Brain pericyte (primary cell): ENCODE measurements around the gene GAPT.
"Not testable (repeated sequence)": the region's sequence is repeated elsewhere in the genome, so short reads cannot be mapped to it uniquely, and the experiment has no call there.

ENCODE experiments used
- DNase-seq: peaks from one replicate; pipeline ENCODE4 v3.0.0-alpha.2; 2012; ENCODE audit warnings: low read depth, low spot score

Gene GAPT

DNA sequence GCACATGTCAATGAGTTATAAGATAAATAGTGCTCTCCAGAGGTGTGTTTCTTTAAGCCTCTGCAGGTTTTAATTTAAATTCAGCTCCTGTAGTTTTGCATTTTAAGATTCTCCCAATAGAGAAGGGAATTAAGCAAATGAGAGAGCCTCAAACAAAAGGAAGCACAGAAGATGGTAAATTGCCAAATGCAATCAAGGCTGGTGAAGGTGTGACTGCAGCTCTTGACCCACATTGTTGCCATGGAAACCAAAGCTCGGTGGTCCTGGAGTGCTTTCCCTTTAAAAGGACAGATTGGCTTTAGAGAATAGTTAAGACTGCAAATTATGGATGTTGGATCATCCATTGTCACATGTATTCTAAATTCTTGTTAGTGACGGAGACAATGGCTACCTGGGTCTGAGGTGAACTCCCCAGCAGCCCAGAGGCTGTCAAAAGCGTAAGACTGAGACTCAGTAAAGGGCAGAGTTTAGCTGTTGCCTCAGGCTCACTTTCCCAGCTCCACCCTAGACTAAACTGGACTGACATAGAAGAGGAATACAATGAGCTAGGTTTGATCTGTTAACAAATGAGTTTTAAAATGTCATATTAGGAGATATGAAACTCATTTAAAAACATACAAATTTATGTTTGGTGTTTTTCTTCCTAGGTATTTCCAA, 12.3 kb downstream of the GAPT start:
- no peak for DNase-seq

DNA sequence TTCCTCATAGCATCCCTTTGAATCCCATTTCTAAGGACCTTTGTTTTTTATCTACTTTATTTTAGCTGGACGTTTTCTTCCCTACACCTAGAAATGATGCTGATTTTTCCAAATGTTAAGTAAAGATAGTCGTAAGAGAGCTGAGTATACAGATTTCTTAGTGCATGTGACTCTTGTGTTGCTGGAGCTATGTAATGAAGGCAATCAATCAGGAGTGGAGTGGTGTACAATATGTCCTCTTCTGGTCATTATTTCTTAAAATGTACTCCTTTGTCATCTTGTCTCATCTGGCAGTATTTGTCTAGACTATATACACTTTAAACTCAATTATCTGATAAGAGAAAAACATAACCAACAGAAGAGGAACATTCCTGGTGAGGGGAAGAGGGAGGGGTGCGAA, 13.5 kb downstream of the GAPT start:
- DNase-seq, result no peak

DNA sequence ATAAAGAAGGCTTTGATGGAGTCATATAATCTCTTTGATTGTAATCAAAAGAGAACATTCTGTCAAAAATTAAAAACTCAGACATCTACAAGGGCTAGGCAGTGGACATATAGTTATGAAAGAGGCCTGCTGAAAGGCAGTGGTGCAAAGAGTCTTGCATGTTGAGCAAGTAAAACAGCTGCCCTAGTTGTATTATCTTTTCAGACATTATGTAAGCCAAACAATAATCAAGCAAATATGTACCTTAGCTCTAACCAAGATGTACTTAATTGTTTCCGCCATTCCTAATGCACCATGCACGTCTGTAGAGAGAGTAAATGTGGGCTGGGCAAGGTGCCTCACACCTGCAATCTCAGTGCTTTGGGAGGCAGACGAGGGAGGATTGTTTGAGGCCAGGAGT, 14.3 kb downstream of the GAPT start:
- DNase-seq, result no peak

DNA sequence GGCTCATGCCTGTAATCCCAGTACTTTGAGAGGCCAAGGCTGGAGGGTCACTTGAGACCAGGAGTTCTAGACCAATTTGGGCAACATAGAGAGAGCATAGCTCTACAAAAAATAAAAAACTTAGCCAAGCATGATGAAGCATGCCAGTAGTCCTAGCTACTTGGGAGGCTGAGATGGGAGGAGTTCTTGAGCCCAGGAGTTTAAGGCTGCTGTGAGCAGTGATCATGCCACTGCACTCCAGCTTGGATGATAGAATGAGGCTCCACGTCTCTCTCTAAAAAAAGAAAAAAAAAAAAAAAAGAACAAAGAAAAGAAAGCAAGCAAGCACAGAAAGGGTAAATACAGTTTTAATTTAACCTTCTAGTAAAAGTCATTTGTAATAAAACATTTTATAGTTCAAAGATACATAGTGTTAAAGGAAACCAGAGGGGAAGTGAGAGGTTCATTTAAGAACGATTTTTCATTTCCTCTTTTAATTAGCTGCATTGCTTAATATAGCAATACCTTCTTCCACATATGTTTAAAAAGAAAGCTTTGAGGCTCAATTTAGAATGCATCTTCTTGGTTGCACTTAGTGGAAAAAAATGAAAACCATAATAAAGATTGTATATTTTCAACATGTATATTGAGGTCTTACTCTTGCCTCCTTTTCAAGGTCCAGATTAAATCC, 14.9 kb downstream of the GAPT start:
- no peak for DNase-seq

GRCh38 chr5:58507715-58508114, 16.5 kb downstream of the GAPT start:
- no peak for DNase-seq

DNA sequence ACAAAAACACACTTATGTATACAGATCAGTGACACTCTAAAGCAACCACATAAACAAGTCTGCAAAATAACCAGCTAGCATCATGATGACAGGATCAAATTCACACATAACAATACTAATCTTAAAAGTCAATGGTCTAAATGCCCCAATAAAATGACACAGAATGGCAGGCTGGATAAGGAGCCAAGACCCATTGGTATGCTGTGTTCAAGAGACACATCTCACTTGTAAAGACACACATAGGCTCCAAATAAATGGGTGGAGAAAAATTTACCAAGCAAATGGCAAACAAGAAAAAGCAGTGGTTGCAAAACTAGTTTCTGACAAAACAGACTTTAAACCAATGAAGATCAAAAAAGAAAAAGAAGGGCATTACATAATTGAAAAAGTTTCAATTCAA, 26.0 kb downstream of the GAPT start:
- no peak for DNase-seq

GRCh38 chr5:58523956-58524355, 32.7 kb downstream of the GAPT start:
- DNase-seq, result no peak

GRCh38 chr5:58524571-58524970, 33.3 kb downstream of the GAPT start:
- no peak for DNase-seq

- no peak for DNase-seq
Measured at GRCh38 chr5:58530942-58531490, 39.8 kb downstream of the GAPT start.

GRCh38 chr5:58541935-58542334, 50.7 kb downstream of the GAPT start:
- DNase-seq, result not testable (repeated sequence)

GRCh38 chr5:58542709-58543108, 51.5 kb downstream of the GAPT start:
- DNase-seq, result no peak

GRCh38 chr5:58543723-58544122, 52.5 kb downstream of the GAPT start:
- no peak for DNase-seq

DNA sequence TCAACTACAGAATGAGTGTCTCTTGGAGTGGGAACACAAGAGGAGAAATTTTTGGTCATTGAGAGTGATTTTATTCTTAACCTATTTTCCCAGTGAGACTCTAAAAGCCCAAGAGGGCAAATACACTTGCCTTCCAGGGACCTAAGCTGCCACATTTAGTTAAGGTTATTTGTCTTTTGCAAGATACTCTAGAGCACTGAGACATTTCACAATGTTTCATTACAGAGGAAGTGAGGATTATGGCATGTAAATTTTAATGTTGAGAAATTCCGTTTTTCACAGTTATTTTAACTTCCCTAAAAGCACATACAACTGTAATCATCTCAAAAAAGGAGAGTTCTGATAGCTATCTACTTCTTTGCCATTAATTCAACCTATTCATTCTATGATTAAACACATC, 53.0 kb downstream of the GAPT start:
- DNase-seq, result no peak

- DNase-seq, result no peak
Measured at GRCh38 chr5:58544926-58545325, 53.7 kb downstream of the GAPT start.

DNA sequence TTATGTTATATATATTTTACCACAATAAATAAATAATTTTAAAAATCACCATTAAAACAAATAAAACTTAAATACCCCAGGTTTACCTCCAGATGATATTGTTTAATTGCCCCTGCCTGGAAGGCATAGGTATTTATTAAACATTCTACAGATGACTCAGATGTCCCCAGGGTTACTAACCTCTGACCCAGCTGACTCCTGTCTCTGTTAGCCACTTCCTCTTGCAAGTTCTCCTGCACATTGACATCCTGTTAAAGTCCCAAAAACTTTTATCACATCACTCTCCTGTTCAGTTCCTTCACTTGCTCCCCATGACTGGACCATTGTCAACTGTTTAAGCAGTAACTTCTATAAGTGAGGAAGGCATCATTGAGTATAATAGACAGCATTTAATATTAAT, 54.7 kb downstream of the GAPT start:
- DNase-seq, result no peak
